HuH-7.5 (cell line): Measurements from ENCODE around the gene MYBBP1A.
A peak's percentile ranks its signal among the peaks of the same experiment; 100 is the strongest.

Experiments
- DNase-seq: peaks from one replicate; pipeline ENCODE4 v3.0.0; 2011; ENCODE audit warnings: low spot score

Gene MYBBP1A

DNA sequence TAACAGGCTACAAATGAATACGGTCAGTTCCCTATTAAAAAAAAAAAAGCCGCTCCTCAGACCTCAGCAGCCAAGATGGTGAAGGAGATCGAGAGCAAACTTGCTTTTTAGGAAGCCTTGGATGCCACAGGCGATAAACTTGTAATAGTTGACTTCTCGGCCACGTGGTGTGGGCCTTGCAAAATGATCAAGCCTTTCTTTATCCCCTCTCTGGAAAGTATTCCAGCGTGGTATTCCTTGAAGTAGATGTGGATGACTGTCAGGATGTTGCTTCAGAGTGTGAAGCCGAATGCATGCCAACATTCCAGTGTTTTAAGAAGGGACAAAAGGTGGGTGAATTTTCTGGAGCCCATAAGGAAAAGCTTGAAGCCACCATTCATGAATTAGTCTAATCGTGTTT, 16.9 kb upstream of the MYBBP1A start:
- DNase-seq, result no peak

- no peak for DNase-seq
Observed at GRCh38 chr17:4569591-4569990, 14.4 kb upstream of the MYBBP1A start.

- peak; percentile 75 for DNase-seq
Observed at GRCh38 chr17:4566785-4567184, 11.6 kb upstream of the MYBBP1A start.

GRCh38 chr17:4565209-4566141, 10.3 kb upstream of the MYBBP1A start:
- DNase-seq, result peak; percentile 70

DNA sequence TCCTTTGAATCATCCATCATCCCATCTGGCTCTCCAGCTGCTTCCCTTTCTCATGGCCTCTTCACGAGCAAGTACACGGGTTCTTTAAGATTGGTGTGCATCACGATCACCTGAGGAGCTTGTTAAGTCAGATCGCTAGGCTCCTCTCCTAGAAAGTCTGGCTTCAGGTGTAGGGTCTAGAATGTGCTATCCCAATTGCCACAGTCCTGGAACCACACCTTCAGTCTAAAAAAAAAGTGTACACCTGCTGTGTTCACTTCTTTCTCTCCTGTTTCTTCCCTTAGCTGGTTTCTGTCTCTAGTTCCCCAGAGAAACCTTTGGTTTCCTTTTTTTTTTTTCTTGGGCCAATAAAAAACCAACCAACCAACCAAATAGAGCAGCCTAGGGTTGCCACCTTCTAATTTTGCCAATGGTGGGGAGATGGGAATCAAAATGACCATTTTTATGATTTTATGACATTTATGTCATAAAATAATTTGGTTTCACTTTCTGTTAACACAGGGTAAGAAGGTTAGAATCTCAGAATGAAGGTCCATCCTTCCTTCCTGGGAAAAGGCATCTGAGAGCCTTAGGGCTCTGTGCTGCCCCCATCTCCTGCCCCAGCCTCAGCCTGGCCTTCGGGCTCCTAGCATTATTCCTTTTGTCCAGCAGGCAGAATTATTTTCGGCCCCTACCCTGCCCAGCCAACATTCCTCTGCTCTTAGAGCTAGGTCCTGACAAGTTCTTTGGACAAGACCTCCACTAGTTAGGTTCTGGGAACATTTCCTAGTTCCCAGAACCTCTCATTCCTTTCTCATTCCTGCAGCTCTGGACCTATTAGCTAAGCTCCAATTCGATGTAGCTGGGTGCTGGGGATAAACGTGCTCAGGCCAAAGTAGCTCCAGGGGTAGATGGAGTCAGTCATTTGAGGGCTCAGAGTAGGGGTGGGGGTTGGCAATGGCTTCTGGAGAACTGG, 7.1 kb upstream of the MYBBP1A start:
- no peak for DNase-seq

DNA sequence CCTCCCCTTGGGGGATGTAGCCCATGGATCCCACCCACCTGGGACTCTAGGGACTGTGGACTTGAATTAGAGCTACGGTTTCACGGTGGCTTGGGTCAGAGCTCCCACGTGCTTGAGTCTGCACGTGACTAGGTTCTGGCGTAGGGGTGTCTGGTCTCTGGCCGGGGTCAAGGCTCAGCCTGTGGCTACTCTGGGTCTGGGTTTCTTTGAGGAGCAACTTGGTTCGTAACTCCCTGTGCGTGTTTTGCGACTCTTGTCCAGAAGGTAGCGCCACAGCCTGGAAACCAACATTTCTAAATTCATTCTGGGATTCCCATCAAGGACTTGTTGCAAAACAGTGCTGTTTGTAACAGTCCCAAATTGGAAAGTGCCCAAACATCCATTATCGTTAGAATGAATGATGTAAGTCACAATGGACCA, 5.7 kb upstream of the MYBBP1A start:
- no peak for DNase-seq

DNA sequence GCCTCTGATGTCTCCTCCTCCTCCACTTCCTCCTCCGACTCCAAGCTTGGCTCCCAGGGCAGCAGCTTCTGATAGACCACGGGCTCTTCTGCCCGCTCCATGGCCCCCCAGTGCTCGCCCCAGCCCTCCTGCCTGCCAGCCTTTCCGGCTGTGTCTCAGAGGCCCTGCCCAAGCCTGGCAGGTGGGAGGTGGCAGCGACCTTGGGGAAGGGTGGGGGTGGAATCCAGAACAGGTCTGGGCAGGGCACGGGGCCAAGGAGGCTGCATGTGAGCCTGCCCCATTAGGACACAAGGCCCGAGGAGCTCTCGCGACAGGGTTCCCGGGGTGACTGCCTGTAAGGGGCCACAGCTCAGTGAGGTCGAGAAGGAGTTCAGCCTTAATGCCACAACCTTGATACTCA, 5.2 kb upstream of the MYBBP1A start, which contains the start of gene GGT6:
GGT6 (minus strand) TSS at position 157 of the 400 bp plus-strand sequence; CDS start at position 101, 56 bp downstream.
- DNase-seq, result no peak

GRCh38 chr17:4559966-4560365, 4.8 kb upstream of the MYBBP1A start:
- DNase-seq, result no peak

- no peak for DNase-seq
Observed at GRCh38 chr17:4559139-4559791, 4.1 kb upstream of the MYBBP1A start.

- no peak for DNase-seq
Observed at GRCh38 chr17:4558347-4558971, 3.3 kb upstream of the MYBBP1A start.

DNA sequence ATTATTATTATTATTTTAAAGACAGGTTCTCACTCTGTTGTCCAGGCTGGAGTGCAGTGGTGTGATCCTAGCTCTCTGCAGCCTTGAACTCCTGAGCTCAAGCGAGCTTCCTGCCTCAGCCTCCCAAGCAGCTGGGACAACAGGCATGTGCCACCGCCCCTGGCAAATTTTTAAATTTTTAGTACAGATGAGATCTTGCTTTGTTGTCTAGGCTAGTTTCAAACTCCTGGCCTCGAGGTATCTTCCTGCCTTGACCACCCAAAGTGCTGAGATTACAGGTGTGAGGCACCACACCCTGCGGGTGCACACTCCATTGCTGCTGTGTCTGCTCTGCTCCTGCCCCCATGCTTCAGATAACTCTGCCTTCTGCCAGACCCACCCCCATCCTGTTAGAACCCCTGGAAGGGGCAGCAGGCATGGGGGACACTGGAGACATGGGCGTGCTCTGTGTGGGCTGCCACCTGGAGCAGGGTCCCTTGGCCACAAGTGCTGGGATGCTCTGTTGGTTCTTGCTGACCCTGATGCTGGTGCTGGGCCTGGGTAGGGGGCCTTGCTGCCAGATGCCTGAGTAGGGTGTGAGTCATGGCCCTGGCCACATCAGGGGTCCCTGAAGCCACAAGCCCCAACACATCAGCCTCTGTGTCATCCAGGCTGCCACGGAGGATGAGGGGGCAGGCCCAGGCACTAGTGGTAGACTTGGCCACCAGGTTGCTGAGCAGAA, 2.6 kb upstream of the MYBBP1A start:
- DNase-seq, result no peak

DNA sequence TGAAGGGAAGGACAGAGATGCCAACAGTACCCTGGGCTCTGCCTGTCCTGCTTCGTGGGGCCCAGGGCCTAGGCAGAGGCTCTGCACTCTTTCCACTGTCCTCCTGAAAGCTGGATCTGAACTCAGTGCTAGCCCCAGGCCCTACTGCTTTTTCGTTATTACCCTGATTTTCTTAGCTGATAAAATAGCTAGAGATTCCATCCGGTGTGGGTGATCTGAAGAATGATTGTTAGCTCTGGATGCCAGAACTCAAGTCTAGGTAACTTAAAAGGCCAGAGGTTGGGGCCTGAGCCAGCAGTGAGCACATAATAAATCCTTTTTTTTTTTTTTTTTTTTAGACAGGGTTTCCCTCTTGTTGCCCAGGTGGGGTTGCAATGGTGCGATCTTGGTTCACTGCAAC, 1.8 kb upstream of the MYBBP1A start:
- no peak for DNase-seq

DNA sequence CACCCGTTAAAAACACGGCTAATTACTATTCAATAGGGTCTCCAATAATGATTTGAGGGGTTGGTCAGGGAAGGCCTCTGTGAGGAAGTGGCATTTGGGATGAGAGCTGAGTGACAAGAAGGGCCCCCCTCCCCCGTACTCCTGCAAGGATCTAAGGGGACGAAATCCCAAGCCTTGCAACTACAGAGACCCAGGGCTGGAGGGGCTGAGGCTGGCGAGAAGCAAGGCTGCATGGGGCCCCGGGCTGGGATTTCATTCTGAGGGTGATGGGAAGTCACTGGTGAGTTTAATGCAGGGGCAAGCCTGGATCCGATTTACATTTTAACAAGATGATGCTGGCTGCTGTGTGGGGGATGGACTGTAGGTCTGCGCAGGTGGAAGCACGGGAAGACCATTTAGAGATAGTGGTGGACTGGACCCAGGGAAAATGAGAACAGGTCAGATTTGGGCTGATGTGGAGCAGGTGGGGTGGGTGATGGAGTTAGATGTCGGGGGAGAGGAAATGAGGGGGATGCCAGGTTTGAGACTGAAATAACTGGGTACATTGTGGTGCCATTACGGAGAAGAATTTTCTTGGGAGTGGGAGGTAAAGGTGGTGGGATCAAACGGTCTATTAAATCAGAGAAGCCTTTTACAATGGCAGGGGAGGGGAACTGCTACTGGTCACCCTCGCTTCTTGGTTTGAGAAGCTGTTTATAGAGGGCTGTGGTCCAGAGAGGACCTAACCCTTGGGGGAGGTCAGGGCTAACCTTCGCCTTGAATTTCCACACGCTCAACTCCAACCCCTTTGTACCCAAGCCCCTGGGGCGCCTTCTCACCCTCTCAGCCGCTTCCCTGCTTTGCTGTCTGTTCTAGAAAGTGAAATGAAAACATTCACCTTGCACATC, 932 bp upstream of the MYBBP1A start:
- DNase-seq, result no peak

- DNase-seq, result no peak
Observed at GRCh38 chr17:4554441-4554996, 665 bp downstream of the MYBBP1A start.

DNA sequence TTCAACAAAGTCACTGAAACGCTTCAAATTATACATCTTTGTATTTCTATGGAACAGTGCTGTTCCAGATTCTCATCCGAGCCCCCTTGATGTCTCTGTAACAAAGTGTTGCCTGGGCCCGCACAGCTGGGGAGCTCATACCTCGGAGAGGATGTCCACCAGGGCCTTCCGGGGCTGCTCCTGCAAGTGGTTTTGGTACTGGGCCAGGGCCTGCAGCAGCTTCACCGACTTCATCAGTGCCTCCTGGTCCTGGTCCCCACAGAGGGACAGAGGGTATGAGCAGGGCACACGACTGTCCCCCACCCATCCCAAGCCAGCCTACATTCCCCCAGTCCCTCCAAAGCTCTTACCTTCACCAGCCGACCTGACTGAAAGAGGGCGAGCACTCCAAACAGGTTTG, 1.5 kb downstream of the MYBBP1A start:
- no peak for DNase-seq

GRCh38 chr17:4551796-4552525, 3.2 kb downstream of the MYBBP1A start:
- no peak for DNase-seq

DNA sequence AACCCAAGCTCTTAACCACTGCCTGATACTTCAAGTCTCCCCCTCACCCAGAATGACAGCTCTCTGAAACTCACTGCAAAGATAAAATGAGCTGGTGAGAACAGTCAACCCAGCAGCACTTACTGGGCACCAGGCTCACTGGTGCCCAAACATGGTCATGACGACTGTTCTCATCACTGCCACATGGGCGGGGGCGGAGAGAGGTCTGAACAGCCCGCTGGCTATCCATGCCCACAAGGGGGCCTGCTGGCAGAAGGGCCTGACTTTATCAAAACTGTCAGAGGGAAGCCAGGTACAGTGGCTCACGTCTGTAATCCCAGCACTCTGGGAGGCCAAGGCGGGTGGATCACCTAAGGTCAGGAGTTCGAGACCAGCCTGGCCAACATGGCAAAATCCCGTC, 4.0 kb downstream of the MYBBP1A start:
- no peak for DNase-seq

DNA sequence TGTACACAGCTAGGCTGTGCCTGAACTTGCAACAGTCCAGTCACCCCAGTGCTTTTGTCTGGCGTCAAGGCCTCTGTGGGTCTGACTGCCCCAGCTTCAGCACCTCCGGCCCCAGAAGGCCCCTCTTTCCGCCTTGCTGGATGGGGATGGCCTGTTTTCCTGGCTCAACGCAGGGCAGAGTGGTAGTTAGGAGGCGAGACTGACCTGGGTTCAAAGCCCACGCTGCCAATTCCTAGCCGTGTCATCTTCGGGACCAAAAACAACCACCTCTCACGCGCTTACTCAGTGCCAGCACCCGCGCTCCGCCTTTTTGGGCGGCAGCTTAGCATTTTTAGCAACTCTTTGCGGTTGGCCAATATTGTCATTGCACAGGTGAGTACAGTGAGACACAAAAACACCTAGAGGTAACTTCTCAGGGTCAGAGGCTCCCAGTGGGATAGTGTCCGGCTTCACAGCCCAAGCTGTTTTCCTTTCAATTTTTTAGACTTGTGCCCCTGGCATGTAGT, 4.6 kb downstream of the MYBBP1A start:
- no peak for DNase-seq
